ENCODE measurements around the gene C1orf167.
A peak's percentile ranks its signal among the peaks of the same experiment; 100 is the strongest.
"Not testable (repeated sequence)": the region's sequence is repeated elsewhere in the genome, so short reads cannot be mapped to it uniquely, and the experiment has no call there.

C1orf167 gene

DNA sequence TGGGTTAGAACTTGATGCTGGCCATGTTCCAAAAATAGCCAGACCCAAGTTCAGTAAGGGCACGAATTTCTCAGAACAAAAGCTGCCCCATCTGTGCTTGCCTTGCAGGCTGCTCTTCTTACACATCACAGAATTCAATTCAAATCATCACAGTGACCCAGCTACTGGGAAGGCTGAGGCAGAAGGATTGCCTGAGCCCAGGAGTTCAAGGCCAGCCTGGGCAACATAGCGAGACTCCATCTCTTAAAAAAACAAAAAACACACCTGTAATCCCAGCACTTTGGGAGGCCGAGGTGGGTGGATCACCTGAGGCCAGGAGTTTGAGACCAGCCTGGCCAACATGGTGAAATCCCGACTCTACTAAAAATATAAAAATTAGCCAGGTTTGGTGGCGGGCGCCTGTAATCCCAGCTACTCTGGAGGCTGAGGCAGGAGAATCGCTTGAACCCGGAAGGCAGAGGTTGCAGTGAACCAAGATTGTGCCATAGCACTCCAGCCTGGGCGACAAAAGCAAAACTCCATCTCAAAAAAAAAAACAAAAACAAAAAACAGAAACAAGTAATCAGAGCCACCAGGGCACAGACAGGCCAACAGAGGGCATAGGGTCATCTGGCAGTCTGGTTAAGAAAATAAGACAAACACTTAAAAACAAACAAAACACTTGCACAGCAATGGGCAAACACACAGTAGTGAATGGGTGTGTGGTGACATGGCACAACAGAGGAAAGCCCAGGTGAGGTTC lies 42.1 kb downstream of the C1orf167 start:
- DNase-seq, result not testable (repeated sequence)

DNA sequence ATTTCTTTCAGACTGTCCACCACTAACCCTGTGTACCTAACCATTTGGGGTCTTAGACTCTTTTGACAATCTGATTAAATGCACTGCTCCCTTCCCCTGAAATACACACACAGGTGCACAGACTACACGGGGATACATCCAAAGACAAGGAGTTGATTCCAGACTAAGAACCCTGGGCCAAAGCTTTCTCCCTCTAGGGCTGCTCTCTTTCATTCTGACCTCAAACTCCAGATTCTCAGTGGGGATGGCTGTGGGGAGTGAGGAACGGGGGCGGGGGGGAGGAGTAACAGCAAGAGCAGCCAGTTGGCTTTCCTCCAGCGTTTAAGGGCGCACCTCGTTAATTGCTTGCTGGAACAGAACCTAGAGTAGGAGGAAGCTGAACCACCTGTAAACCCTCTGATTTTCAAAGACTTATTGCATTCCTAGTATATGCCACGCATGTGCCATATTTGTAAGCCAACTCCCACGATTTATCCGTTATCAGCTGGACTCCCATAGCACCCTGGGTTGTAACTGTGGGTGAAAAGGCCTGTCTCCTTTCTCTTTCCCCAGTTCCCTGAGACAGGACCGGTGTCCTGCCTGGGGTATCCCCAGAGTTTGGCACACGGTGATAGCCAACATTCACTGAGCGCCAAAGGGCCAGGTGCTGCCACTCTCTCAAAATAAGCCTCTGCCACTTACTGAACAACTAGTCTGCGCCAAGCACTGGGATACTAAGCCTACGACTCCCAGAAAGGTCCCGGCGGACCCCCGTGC lies 42.9 kb downstream of the C1orf167 start:
- peak; percentile 34 for DNase-seq

DNA sequence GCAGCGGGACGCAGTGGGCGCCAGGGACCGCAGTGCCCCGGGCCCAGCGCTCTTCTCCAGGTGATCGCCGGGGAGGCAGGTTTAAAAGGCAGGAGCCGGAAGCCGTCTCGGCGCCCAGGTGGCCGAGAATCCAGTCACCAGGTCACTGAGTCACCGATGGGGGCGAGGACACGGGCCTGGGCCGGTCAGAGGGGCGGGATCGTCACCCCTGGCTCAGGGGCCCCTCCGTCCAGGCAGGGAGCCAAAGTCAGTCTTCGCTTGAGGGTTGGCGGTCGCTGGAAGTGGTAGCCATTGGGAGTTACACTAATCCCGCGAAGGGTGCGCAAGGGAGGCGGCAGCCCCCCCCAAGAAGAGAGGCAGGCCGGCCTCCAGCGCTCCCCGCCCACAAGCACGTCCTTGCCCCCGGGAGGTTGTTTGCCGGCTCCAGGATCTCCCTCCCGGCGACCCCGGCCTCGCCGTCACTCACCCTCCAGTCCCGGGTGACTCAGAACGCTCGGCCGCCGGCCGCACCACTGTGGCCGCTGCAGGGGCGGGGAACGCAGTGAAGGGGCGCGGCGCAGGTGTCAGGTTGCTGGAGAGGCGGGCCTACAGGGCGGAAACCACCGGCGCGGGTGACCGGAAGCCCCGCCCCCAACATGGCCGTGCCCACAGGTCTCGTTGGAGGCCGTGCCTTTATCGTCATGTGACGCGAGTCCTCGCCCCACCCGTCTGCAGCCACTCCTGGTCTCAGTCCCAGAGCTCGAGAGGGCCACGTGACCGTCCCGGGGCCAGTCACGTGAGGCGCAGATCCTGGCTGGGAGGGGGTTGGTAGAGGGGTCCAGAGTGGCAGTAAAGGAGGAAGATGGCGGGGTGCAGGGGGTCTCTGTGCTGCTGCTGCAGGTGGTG lies 43.7 kb downstream of the C1orf167 start, which contains the start of the genes CLCN6 and MTHFR:
TSS of gene CLCN6 (plus strand) at position 770 of the 885 bp plus-strand sequence. CDS start at position 842, 72 bp downstream.
TSS of gene MTHFR (minus strand) at position 543 of the 885 bp plus-strand sequence. CDS start 2,848 bp downstream, outside the sequence.
- peak; percentile 98 for DNase-seq

DNA sequence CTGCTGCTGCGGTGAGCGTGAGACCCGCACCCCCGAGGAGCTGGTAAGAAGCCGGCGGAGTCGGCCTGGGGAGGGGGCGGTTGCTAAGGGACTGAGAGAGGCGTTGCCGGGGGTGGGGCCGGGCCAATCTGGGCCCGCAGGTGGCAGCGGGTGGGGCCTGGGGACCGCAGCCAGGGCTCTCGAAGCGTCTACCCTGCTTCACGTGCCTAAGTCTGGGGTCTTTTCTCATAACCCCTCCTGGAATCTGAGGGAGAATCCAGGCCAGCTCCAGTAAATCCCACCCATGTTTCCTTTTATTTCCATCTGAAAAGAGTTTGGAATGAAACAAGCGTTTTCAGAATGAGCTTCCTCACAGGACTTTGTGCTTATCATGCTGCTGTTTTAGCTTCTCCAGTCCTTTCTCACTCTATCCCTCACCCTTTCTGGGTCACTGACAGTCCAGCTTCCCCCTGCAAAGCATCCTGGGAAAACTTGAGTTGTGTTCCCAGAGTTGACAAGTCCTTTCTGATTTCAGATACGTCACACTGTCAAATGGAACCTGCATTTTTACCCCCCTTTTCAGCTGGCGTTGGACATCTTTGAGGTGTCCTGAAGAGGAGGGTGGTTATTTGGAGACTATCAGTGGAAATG lies 44.4 kb downstream of the C1orf167 start:
- DNase-seq, result peak; percentile 30

DNA sequence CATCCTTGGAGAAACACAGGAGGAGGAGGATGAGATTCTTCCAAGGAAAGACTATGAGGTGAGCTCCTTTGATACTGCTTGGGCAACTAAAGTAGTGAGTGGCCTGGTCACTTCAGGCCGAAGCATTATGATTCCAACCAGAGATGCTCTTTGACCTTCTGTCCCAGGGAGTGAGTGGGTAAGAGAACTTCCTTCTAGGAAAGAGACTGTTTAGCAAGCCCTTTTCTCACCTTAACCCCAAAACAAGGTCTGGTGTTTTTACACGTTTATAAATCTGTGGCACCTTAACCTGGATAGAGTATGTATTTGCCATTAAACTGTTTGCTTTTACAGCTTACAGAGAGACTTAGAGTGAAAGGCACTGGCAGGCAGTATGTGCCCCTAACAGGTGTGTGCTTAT lies 45.1 kb downstream of the C1orf167 start:
- no peak for DNase-seq

DNA sequence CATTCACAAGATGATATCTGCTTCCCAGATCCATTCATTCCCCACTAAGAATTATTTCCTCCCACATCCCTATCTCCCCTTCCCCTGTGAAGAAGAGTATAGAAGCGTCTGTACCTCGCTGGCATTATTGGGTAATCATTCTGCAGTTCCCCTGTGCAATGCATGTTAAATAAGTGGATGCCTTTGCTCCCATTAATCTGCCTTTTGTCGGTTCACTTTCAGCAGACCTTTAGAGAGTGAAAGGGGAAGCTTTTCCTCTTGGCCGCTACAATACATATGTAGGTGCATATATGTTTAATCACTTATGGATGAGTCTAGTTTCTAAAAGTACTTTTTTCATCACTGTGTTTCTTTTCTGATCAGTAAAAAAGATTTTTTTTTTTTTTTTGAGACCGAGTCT lies 51.0 kb downstream of the C1orf167 start:
- no peak for DNase-seq

DNA sequence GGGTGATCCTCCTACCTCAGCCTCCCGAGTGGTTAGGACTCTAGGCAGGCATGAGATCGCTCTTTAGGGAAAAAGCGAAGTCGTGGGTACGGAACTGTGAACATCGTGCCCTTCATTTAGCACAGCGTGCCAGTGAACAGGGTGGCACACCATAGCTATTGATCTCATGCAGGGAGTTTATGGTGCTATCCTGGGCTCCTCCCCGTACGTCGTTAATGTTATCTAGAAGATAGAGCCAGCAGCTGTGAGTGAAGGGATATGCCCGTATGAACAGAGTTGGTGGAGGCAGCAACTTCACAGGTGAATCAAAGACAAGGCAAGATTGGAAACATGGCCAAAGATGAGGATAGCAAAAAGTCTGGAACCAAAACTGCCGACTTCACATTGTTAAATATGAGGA lies 55.2 kb downstream of the C1orf167 start:
- no peak for DNase-seq

DNA sequence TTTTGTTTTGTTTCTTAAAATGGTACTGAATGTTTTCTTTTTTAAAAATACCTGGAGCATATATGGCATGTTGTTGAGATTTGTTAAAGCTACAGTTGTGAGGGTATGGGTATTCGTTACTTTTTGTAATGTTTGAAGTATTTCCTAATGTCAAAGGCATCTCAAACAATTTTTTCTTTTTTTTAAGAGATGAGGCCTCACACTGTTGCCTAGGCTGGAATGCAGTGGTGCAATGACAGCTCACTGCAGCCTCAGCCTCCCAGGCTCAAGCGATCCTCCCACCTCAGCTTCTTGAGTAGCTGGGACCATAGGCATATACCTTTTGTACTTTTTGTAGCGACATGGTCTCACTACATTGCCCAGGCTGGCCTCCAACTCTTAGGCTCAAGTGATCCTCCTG lies 60.1 kb downstream of the C1orf167 start:
- DNase-seq, result no peak

DNA sequence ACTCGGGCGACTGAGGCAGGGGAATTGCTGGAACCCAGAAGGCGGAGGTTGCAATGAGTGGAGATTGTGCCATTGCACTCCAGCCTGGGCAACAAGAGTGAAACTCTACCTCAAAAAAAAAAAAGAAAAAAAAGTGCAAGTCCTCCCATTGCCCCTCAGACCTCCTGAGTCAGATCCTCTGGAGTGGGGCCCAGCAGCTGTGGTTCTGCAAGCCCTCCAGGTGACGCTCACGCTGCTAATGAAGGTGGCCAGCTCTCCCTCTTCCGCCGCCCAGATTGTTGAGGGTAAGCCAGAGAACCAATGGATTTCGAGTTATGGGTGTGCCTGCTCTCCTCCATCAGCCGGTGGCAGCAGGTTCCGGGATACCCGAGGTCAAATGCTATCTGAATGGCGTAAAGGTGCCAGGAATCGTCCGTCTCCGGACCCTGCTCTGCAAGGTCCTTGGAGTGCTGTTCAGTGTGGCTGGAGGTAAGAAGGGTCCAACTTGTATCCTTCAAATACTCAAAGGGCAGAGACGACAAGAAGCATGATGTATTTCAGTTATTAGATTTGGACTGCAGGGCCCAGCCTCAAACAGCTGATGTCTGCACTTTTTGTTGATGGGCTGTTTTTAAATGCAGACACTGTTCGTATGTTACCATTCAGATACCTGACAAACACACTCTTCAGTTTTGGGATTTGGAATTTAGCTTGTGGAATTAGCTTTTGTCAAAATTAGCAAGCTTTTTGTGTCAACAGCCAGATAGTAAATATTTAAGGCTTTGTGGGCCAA lies 61.6 kb downstream of the C1orf167 start:
- no peak for DNase-seq

DNA sequence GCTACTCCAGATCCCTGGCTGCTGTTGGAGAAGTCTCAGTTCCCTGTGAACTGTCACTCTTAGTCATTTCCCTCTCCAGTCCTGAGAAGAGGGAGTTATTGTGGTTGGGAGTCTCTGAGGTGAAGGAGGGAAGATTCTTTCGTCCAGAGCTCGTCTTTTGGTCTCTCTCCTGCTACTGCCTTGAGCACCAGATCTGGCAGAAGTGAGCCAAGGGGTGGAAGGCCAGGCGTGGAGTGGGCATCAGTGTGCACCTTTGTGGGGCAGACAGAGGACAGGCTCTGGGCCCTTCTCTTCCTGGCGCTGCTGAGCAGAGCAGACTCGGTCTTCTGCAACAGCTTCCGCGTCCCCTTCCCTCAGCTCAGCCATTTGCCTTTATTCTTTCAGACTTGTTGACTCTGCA lies 63.1 kb downstream of the C1orf167 start:
- DNase-seq, result no peak

DNA sequence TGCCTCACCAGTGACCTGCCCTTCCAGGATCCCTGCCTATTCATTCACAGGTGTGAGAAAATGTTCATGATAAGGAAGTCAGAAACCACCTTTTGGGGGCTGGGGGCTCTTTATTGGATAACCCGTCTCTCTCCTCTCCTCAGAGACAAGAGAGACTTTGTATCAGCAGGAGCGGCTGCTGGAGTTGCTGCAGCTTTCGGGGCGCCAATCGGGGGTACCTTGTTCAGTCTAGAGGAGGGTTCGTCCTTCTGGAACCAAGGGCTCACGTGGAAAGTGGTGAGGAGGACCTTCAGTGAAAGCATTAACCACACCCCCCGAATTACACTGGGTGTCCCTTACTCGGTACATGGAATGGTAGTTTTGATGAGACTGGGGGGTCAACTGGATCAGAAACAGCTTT lies 65.0 kb downstream of the C1orf167 start:
- no peak for DNase-seq

DNA sequence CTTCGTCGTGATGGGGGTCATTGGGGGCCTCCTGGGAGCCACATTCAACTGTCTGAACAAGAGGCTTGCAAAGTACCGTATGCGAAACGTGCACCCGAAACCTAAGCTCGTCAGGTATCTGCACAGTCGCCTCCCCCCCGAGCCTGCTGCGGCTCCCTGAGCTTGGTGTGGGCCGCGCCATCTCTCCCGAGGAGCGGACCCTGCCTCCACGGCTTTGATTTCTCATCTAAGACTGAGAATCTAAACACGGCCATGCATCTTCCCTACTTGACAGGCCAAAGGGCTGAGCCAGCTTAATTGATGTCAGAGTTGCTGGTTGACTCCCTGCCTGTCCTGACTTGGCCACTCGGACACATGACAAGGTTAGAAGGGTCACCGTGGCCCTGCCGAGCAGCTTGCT lies 66.5 kb downstream of the C1orf167 start:
- DNase-seq, result no peak

DNA sequence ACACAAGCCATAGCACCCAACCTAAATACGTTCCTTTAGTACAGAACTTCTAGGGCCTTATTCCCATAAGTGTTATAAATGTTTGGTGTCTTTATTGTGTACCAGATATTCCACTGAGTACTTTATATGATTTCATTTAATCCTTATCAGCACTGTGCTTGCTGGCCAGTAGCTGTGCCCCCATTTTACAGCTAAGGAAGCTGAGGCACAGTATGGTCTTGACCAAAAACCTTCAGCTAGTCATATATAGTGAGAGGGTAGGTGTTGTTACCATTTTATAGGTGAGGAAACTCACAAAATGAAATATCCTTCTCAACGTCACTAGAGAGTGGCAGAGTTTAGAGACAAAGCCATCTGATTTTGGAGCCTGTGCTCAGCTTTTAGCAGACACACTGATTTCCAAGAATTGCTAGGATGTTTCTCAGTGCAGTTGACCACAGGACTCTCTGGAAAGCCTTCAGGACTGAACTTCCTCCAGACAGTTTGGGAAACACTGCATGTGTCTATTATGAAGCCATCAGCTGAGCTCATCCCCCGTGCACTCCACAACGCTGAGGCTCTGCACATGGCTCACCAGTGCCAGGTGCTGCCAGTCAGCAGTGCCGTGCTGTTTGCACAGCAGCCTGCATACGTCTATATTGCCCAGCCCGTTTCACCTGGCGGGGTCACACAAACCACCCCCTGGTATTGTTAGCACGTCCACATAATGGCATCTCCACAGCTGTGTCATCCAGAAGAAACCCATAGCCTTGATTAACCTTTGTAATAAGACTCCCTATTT lies 70.1 kb downstream of the C1orf167 start:
- DNase-seq, result no peak

DNA sequence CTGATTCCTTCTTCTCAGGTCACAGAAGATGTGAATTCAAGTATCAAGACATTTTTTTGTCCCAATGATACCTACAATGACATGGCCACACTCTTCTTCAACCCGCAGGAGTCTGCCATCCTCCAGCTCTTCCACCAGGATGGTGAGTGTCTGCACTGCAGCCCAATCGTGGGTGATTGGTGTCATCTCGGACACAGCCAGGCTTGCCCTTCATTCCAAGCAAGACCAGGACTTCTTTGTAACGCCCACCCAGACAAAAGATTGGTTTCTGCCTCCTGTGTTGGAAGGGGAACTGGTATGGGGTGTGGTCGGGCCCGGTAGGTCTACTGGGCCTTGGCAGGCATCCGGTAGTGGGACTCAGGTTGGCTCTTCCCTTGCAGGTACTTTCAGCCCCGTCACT lies 71.5 kb downstream of the C1orf167 start:
- DNase-seq, result no peak

DNA sequence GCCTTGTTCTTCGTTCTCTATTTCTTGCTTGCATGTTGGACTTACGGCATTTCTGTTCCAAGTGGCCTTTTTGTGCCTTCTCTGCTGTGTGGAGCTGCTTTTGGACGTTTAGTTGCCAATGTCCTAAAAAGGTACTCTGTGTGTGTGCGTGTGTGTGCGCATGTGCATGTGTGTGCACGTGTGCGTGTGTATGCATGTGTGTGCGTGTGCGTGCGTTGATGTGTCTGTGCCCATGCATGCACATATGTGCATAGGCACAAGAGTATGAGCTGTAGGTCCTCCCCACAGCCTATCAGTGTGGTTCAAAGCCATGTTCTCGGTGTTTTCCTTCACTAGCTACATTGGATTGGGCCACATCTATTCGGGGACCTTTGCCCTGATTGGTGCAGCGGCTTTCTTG lies 71.9 kb downstream of the C1orf167 start:
- no peak for DNase-seq

DNA sequence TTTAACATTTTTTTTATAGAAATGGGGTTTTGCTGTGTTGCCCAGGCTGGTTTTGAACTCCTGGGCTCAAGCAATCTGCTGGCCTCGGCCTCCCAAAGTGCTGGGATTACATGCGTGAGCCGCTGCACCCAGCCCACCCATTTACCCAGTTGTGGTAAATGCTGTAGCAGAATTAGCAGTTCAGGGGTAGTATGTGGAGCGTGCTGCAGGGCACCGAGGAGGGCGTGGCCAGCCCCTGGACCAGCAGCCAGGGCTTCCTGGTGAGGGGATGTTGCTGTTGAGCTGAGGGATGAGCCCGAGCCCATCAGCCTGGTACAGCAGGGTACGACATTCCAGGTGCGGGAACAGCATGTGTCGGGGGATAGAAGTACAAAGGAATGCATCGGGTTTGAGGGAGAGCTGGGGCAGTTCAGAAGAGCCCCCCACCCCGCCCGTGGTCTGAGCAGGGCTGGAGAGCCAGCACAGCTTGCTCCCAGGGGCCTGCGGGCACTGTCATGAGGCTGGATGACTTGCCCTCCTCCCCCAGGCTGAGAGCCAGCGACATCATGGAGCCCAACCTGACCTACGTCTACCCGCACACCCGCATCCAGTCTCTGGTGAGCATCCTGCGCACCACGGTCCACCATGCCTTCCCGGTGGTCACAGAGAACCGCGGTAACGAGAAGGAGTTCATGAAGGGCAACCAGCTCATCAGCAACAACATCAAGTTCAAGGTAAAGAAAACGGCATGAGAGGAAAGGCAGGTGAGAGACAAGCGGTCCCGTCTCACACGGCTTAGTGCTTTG lies 73.6 kb downstream of the C1orf167 start:
- DNase-seq, result no peak

DNA sequence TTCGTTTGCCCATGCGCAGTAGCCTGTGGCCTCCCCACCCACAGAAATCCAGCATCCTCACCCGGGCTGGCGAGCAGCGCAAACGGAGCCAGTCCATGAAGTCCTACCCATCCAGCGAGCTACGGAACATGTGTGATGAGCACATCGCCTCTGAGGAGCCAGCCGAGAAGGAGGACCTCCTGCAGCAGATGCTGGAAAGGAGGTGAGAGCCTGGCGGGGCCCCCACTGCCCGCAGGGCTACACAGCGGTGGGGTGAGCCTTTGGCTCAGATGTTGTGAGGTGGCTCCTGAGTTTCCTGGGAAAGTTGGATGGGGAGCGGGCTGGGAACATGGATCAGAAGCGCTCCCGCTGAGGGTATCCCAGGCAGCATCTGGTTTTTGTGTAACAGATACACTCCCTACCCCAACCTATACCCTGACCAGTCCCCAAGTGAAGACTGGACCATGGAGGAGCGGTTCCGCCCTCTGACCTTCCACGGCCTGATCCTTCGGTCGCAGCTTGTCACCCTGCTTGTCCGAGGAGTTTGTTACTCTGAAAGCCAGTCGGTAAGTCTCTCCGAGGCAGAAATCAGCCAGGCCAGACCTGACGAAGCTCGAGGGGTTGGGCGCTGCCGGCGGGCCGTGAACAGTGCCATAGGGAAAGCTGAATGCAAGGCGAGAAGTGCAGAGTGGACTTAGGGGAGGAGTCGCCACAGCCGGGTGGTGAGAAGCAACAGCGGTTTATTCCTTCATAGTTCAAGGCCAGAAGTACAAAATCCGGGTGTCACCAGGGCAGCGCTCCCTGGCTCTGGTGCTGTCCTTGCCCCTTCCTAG lies 75.2 kb downstream of the C1orf167 start:
- DNase-seq, result no peak

DNA sequence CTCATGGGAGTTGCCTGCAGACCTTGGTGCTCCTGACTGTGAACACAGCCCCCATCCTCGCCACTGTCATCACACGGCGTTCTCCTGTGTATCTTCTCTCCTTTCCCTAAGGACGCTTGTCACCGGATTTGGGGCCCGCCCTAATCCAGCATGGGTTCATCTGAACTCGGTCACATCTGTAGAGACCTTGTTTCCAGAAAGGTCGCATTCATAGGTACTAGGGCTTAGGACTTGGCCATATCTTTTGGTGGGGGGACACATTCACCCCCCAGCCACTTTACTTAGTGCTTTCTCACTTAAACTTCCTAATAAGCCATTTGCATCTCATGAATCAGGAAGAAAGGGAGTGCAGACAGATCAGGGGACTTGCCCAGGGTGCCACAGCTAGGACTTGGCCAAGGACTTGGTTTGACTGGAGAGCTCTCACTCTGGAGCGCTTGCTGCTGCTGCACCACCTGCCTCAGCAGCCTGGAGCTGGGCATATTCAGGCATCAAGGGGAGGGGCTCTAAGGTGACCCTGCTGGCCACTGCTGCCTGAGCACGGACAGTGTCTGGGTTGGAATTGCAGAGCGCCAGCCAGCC lies 75.9 kb downstream of the C1orf167 start:
- no peak for DNase-seq
